HG03575 (cell line): ENCODE data around the gene DUSP18.
"Not testable (repeated sequence)": the region's sequence is repeated elsewhere in the genome, so short reads cannot be mapped to it uniquely, and the experiment has no call there.

Experiments
- ATAC-seq: cut with Tn5 transposase; IDR thresholded peaks from one replicate; pipeline ENCODE4 v1.9.1; 2021; ENCODE audit not compliant: unreplicated experiment, insufficient number of reproducible peaks, low FRiP score; ENCODE audit errors: extremely low read depth

Gene DUSP18

GRCh38 chr22:30667494-30668385 is at the start of gene DUSP18:
DUSP18 (minus strand) TSS chr22:30667875; CDS start chr22:30664003, 3,872 bp downstream.
- ATAC-seq, result no peak

- ATAC-seq, result no peak
Measured at GRCh38 chr22:30714062-30714461, 46.4 kb upstream of the DUSP18 start.

GRCh38 chr22:30712094-30712493 is 44.4 kb upstream of the DUSP18 start:
- ATAC-seq, result no peak

GRCh38 chr22:30709980-30710379 is 42.3 kb upstream of the DUSP18 start:
- not testable (repeated sequence) for ATAC-seq

GRCh38 chr22:30705710-30706651 is 38.3 kb upstream of the DUSP18 start:
- ATAC-seq, result no peak

- ATAC-seq, result no peak
Measured at GRCh38 chr22:30704978-30705377, 37.3 kb upstream of the DUSP18 start.

- no peak for ATAC-seq
Measured at GRCh38 chr22:30702856-30703255, 35.2 kb upstream of the DUSP18 start.

GRCh38 chr22:30701872-30702271 is 34.2 kb upstream of the DUSP18 start:
- no peak for ATAC-seq

GRCh38 chr22:30697975-30698374 is 30.3 kb upstream of the DUSP18 start:
- ATAC-seq, result no peak

GRCh38 chr22:30695871-30696655 is 28.4 kb upstream of the DUSP18 start:
- no peak for ATAC-seq

- no peak for ATAC-seq
Measured at GRCh38 chr22:30695351-30695851, 27.7 kb upstream of the DUSP18 start.

- ATAC-seq, result no peak
Measured at GRCh38 chr22:30694640-30695350, 27.1 kb upstream of the DUSP18 start, which contains the start of gene OSBP2. OSBP2 (plus strand) TSS chr22:30694874; CDS start chr22:30694910, 36 bp downstream.

GRCh38 chr22:30694171-30694639 is 26.5 kb upstream of the DUSP18 start:
- ATAC-seq, result no peak

- no peak for ATAC-seq
Measured at GRCh38 chr22:30691204-30691603, 23.5 kb upstream of the DUSP18 start.

GRCh38 chr22:30689622-30690021 is 21.9 kb upstream of the DUSP18 start:
- ATAC-seq, result no peak

GRCh38 chr22:30687358-30687757 is 19.7 kb upstream of the DUSP18 start:
- no peak for ATAC-seq

- ATAC-seq, result no peak
Measured at GRCh38 chr22:30685178-30685577, 17.5 kb upstream of the DUSP18 start.

- no peak for ATAC-seq
Measured at GRCh38 chr22:30681831-30682230, 14.2 kb upstream of the DUSP18 start.
